Cardiac muscle cell (in vitro differentiated cells and primary cell): ENCODE measurements around the gene DGKB. TPM values are rescaled to one million over a fixed set of nuclear protein-coding genes. Genes with fewer than 3 reads are reported as not detected.

Experiments used
- DNase-seq, 2 donors: peaks; one replicate each; pipeline versions ENCODE4 v3.0.0 to v3.0.0-alpha.2; 2010 to 2017; ENCODE audit warnings: low read depth in 1 of 2, low spot score in 1 of 2
- H3K27ac ChIP-seq: fragments of 200-600 bp; sonication (generic); 2 replicates; pipeline ENCODE4 v1.5.1; 2016
- H3K27me3 ChIP-seq: fragments of 200-600 bp; sonication (generic); 2 replicates; pipeline ENCODE4 v1.6.0; 2016; ENCODE audit warnings: control low read depth
- H3K36me3 ChIP-seq: fragments of 200-600 bp; sonication (generic); 2 replicates; pipeline ENCODE4 v1.5.1; 2016; ENCODE audit warnings: control low read depth
- H3K4me1 ChIP-seq: fragments of 200-600 bp; sonication (generic); 2 replicates; pipeline ENCODE4 v1.8.1; 2017; ENCODE audit warnings: low read depth, mild to moderate bottlenecking, mixed run types
- H3K4me3 ChIP-seq: fragments of 200-600 bp; sonication (generic); 2 replicates; pipeline ENCODE4 v1.5.1; 2016; ENCODE audit warnings: mild to moderate bottlenecking
- H3K9me3 ChIP-seq: fragments of 200-600 bp; sonication (generic); 2 replicates; pipeline ENCODE4 v1.5.1; 2017; ENCODE audit warnings: low read depth, mild to moderate bottlenecking, control low read depth
- CTCF ChIP-seq: IDR thresholded peaks from 2 replicates; pipeline ENCODE4 v1.5.1; 2012; ENCODE audit warnings: low read depth, mild to moderate bottlenecking, low read length
- polyA plus RNA-seq: library from polyadenylated mRNA; unstranded; fragments of >200 nt; fragmentation: Nextera tagmentation; extraction: Ambion mirVana; gene quantifications from 2 replicates; pipeline ENCODE4 v1.2.1, GENCODE V29; 2016
- total RNA-seq: library from RNA; depleted of rRNA; stranded (reverse); fragments of >200 nt; gene quantifications from 2 replicates; pipeline ENCODE4 v1.2.3, GENCODE V29; 2016

Gene DGKB
- total and polyA plus RNA-seq, 2 experiments from 2014 or later, result 0.07 to 0.86 TPM

DNA sequence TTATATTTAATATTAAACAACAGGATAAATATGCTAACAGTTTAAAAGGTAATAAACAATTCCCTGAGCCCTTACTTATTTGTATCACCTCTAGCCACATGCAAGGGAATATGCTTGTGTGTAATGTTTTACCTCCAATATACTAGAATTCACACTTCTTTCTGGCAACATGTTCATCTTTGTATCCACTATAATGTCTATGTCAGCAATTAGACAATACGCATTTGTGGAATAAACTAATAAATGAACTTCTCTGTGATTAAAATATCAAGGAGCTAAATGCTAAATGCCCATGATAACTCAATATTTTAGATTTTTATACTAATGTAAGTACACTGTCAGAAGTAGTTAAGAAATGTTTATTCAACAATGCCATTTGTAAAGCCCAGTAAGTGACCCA lies 350.5 kb downstream of the DGKB start:
- Histone ChIP-seq H3K4me3 (no peak overlapping the region), H3K9me3 (no peaks in the 10 kb centered on the region), H3K27ac (no peak overlapping the region), H3K27me3 (no peaks in the 10 kb centered on the region), H3K4me1 (no peaks in the 10 kb centered on the region), H3K36me3 (no peaks in the 10 kb centered on the region)
- no peak for TF ChIP-seq CTCF
- no peak for DNase-seq

- H3K36me3 ChIP-seq, result no peaks in the 10 kb centered on the region
- H3K9me3 ChIP-seq, result no peaks in the 10 kb centered on the region
- H3K4me3 ChIP-seq, result no peak overlapping the region
- H3K27me3 ChIP-seq, result no peaks in the 10 kb centered on the region
- no peak for TF ChIP-seq CTCF
- no peak overlapping the region for H3K27ac ChIP-seq
- H3K4me1 ChIP-seq, result no peaks in the 10 kb centered on the region
- no peak for DNase-seq
Measured at GRCh38 chr7:14551310-14551709, 351.2 kb downstream of the DGKB start.

- Histone ChIP-seq H3K4me1 (no peaks in the 10 kb centered on the region), H3K27ac (no peak overlapping the region), H3K4me3 (no peak overlapping the region), H3K36me3 (no peaks in the 10 kb centered on the region), H3K27me3 (no peaks in the 10 kb centered on the region), H3K9me3 (no peaks in the 10 kb centered on the region)
- DNase-seq, result no peak
- no peak for TF ChIP-seq CTCF
Measured at GRCh38 chr7:14542624-14543023, 359.9 kb downstream of the DGKB start.

GRCh38 chr7:14521183-14521582 lies 381.4 kb downstream of the DGKB start:
- TF ChIP-seq CTCF, result no peak
- no peaks in the 10 kb centered on the region for H3K27me3 ChIP-seq
- no peaks in the 10 kb centered on the region for H3K36me3 ChIP-seq
- no peak overlapping the region for H3K27ac ChIP-seq
- peak in 1 of 2 donors; percentile 6 for DNase-seq
- no peak overlapping the region for H3K4me3 ChIP-seq
- H3K4me1 ChIP-seq, result no peaks in the 10 kb centered on the region
- H3K9me3 ChIP-seq, result no peaks in the 10 kb centered on the region

DNA sequence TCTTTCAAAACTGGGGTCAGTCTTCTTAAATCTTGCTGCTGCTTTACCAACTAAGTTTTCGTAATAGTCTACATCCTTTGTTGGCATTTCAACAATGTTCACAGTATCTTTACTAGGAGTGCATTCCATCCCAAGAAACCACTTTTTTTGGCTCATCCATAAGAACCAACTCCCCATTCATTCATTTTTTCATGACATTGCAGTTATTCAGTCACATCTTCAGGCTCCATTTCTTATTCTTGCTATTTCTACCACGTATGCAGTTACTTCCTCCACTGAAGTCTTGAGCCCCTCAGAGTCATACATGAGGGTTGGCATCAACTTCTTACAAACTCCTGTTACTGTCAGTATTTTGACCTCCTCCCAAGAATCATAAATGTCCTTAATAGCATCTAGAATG lies 392.3 kb downstream of the DGKB start:
- no peak overlapping the region for H3K27ac ChIP-seq
- H3K4me1 ChIP-seq, result no peaks in the 10 kb centered on the region
- TF ChIP-seq CTCF, result no peak
- no peak overlapping the region for H3K4me3 ChIP-seq
- H3K9me3 ChIP-seq, result peaks cover 4% of the 10 kb centered on the region
- no peaks in the 10 kb centered on the region for H3K27me3 ChIP-seq
- no peaks in the 10 kb centered on the region for H3K36me3 ChIP-seq
- DNase-seq, result no peak

DNA sequence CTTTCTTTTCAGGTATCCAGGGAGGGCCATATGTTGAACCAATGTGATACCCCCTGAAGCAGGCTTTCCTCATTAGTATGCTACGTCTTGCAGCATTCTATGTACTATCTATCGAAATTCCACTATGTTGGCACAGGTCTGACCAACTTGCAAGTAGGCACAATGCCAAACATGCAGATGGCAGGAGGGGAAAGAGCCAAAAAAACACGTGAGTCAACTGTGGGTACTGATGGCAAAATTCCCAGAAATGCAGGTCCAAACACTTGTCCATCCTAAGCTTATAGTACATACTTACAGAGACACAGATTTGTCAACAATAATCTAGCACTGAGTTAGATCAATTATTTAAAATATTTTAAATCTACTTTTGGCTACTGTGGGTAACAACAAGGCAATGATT lies 394.9 kb downstream of the DGKB start:
- TF ChIP-seq CTCF, result no peak
- DNase-seq, result peak in 1 of 2 donors; percentile 41
- H3K36me3 ChIP-seq, result no peaks in the 10 kb centered on the region
- H3K4me3 ChIP-seq, result no peak overlapping the region
- peaks cover 4% of the 10 kb centered on the region for H3K9me3 ChIP-seq
- H3K27me3 ChIP-seq, result no peaks in the 10 kb centered on the region
- H3K4me1 ChIP-seq, result no peaks in the 10 kb centered on the region
- no peak overlapping the region for H3K27ac ChIP-seq
